H9 (cell line): Measurements from ENCODE around the gene ARHGAP10. TPM values are rescaled to one million over a fixed set of nuclear protein-coding genes. Genes with fewer than 3 reads are reported as not detected.

ENCODE experiments used
- DNase-seq: peaks from one replicate; pipeline ENCODE4 v3.0.0-alpha.2; 2017
- H2AFZ ChIP-seq: one replicate; pipeline ENCODE4 v1.6.1; 2013; ENCODE audit warnings: mild to moderate bottlenecking, low read length, control low read depth, moderate library complexity
- H2AK5ac ChIP-seq: 2 replicates; pipeline ENCODE4 v1.6.1; 2013; ENCODE audit warnings: low read length, control low read depth, mixed read lengths; ENCODE audit not compliant: insufficient read length
- H2BK120ac ChIP-seq: one replicate; pipeline ENCODE4 v1.6.1; 2013; ENCODE audit warnings: low read depth, mild to moderate bottlenecking, low read length, control low read depth, inconsistent platforms; ENCODE audit not compliant: poor library complexity, severe bottlenecking
- H2BK12ac ChIP-seq: 2 replicates; pipeline ENCODE4 v1.6.1; 2013; ENCODE audit warnings: low read length, control low read depth, mixed read lengths, low read depth; ENCODE audit not compliant: insufficient read length
- H2BK15ac ChIP-seq: 2 replicates; pipeline ENCODE4 v1.6.1; 2013; ENCODE audit warnings: low read depth, low read length, control low read depth
- H2BK20ac ChIP-seq: one replicate; pipeline ENCODE4 v1.6.1; 2013; ENCODE audit warnings: low read depth, mild to moderate bottlenecking, low read length, control low read depth, inconsistent platforms; ENCODE audit not compliant: poor library complexity, severe bottlenecking
- H2BK5ac ChIP-seq: 2 replicates; pipeline ENCODE4 v1.6.1; 2013; ENCODE audit warnings: low read length, control low read depth, mixed read lengths; ENCODE audit not compliant: insufficient read length
- H3K14ac ChIP-seq: 2 replicates; pipeline ENCODE4 v1.6.1; 2013; ENCODE audit warnings: low read length, control low read depth; ENCODE audit not compliant: insufficient read depth
- H3K18ac ChIP-seq: 2 replicates; pipeline ENCODE4 v1.6.1; 2013; ENCODE audit warnings: low read depth, mild to moderate bottlenecking, mixed read lengths, low read length, control low read depth; ENCODE audit not compliant: insufficient read length
- H3K23ac ChIP-seq: 2 replicates; pipeline ENCODE4 v1.6.1; 2013; ENCODE audit warnings: low read length, control low read depth, mixed read lengths, low read depth; ENCODE audit not compliant: insufficient read length
- H3K23me2 ChIP-seq: 2 replicates; pipeline ENCODE4 v1.6.1; 2013; ENCODE audit warnings: low read depth, mild to moderate bottlenecking, mixed read lengths, low read length, control low read depth; ENCODE audit not compliant: insufficient read length, poor library complexity, severe bottlenecking
- H3K27ac ChIP-seq: 2 replicates; pipeline ENCODE4 v1.5.1; 2013; ENCODE audit warnings: low read length, control low read depth, mixed read lengths, low read depth; ENCODE audit not compliant: insufficient read length
- H3K27me3 ChIP-seq: 2 replicates; pipeline ENCODE4 v1.6.1; 2013; ENCODE audit warnings: low read length, control low read depth, inconsistent platforms; ENCODE audit not compliant: insufficient read depth
- H3K4ac ChIP-seq: 2 replicates; pipeline ENCODE4 v1.6.1; 2013; ENCODE audit warnings: low read depth, mild to moderate bottlenecking, control low read depth, inconsistent platforms, low read length, moderate library complexity
- H3K4me1 ChIP-seq: 2 replicates; pipeline ENCODE4 v1.6.1; 2013; ENCODE audit warnings: low read length, control low read depth, inconsistent platforms; ENCODE audit not compliant: insufficient read depth
- H3K4me2 ChIP-seq: 2 replicates; pipeline ENCODE4 v1.6.1; 2013; ENCODE audit warnings: low read length, control low read depth, mixed read lengths; ENCODE audit not compliant: insufficient read length, insufficient read depth
- H3K56ac ChIP-seq: 2 replicates; pipeline ENCODE4 v1.6.1; 2013; ENCODE audit warnings: low read depth, mild to moderate bottlenecking, mixed read lengths, low read length, control low read depth; ENCODE audit not compliant: insufficient read length
- H3K79me1 ChIP-seq: 2 replicates; pipeline ENCODE4 v1.6.1; 2013; ENCODE audit warnings: low read depth, mild to moderate bottlenecking, moderate library complexity, low read length, control low read depth, inconsistent platforms; ENCODE audit not compliant: insufficient read depth, poor library complexity, severe bottlenecking
- H3K79me2 ChIP-seq: 2 replicates; pipeline ENCODE4 v1.6.1; 2013; ENCODE audit warnings: low read length, control low read depth, inconsistent platforms; ENCODE audit not compliant: insufficient read depth
- H3K9ac ChIP-seq: 2 replicates; pipeline ENCODE4 v1.6.1; 2013; ENCODE audit warnings: low read length, control low read depth, mixed read lengths; ENCODE audit not compliant: insufficient read length; ENCODE audit errors: extremely low read depth
- H3K9me3 ChIP-seq: one replicate; pipeline ENCODE4 v1.6.1; 2013; ENCODE audit warnings: low read depth, low read length, inconsistent platforms; ENCODE audit not compliant: control insufficient read depth
- H3T11ph ChIP-seq: one replicate; pipeline ENCODE4 v1.6.1; 2013; ENCODE audit warnings: mild to moderate bottlenecking, low read length, control low read depth, inconsistent platforms
- H4K20me1 ChIP-seq: one replicate; pipeline ENCODE4 v1.6.1; 2013; ENCODE audit not compliant: control insufficient read depth, insufficient read length, insufficient read depth
- H4K5ac ChIP-seq: 2 replicates; pipeline ENCODE4 v1.6.1; 2013; ENCODE audit warnings: low read depth, mild to moderate bottlenecking, mixed read lengths, low read length, control low read depth; ENCODE audit not compliant: insufficient read length
- H4K8ac ChIP-seq: replicated peaks from 2 replicates; pipeline ENCODE4 v1.6.1; 2013; ENCODE audit warnings: low read length, control low read depth, mixed read lengths, low read depth; ENCODE audit not compliant: insufficient read length
- H4K91ac ChIP-seq: 2 replicates; pipeline ENCODE4 v1.6.1; 2013; ENCODE audit warnings: low read depth, mild to moderate bottlenecking, moderate library complexity, mixed read lengths, low read length, control low read depth; ENCODE audit not compliant: insufficient read length
- H3K27ac Mint-ChIP-seq, 3 experiments: 2 replicates in 2 of 3; 3 replicates in 1 of 3; pipeline ENCODE4 v1.8.0; 2020 to 2021; ENCODE audit warnings: mixed read lengths in 3 of 3, mild to moderate bottlenecking in 1 of 3, moderate library complexity in 1 of 3
- H3K27me3 Mint-ChIP-seq: 2 replicates; pipeline ENCODE4 v1.8.0; 2021; ENCODE audit warnings: low read depth, mild to moderate bottlenecking, moderate library complexity, mixed read lengths
- H3K36me3 Mint-ChIP-seq, 3 experiments: 2 replicates in 2 of 3; 3 replicates in 1 of 3; pipeline ENCODE4 v1.8.0; 2020 to 2021; ENCODE audit warnings: low read depth in 3 of 3, mixed read lengths in 3 of 3; ENCODE audit not compliant: insufficient read depth in 1 of 3
- H3K4me1 Mint-ChIP-seq, 2 experiments: 2 replicates each; pipeline ENCODE4 v1.8.0; 2020; ENCODE audit warnings: mixed read lengths in 2 of 2
- H3K4me3 Mint-ChIP-seq, 2 experiments: 2 replicates in 1 of 2; 3 replicates in 1 of 2; pipeline ENCODE4 v1.8.0; 2020 to 2021; ENCODE audit warnings: mild to moderate bottlenecking in 2 of 2, mixed read lengths in 2 of 2, moderate library complexity in 1 of 2
- H3K9me3 Mint-ChIP-seq, 2 experiments: 2 replicates in 1 of 2; 3 replicates in 1 of 2; pipeline ENCODE4 v1.8.0; 2020; ENCODE audit warnings: mild to moderate bottlenecking in 2 of 2, mixed read lengths in 2 of 2, moderate library complexity in 1 of 2
- WGBS: extraction: QIAGEN DNeasy Blood & Tissue Kit; methylation state at CpG from one replicate; pipeline ENCODE4 v1.1.7; 2013; ENCODE audit warnings: missing lambda C conversion rate, low lambda C conversion rate, mixed read lengths; ENCODE audit not compliant: insufficient read length; ENCODE audit errors: extremely low coverage; 5-methylcytosine and 5-hydroxymethylcytosine counted together
- total RNA-seq: library from RNA; stranded (reverse); gene quantifications from 2 replicates; pipeline ENCODE4 v1.2.1, GENCODE V29; 2021
- TF ChIP-seq, protein P1 (sequence below): fragments of 200-600 bp; sonication (generic); conservative IDR thresholded peaks from 3 replicates; pipeline ENCODE4 v1.8.0; 2021; ENCODE audit warnings: antibody characterized with exemption, mild to moderate bottlenecking

ARHGAP10 gene
- total RNA-seq, 1 experiment from 2014 or later = 7.8 TPM

DNA sequence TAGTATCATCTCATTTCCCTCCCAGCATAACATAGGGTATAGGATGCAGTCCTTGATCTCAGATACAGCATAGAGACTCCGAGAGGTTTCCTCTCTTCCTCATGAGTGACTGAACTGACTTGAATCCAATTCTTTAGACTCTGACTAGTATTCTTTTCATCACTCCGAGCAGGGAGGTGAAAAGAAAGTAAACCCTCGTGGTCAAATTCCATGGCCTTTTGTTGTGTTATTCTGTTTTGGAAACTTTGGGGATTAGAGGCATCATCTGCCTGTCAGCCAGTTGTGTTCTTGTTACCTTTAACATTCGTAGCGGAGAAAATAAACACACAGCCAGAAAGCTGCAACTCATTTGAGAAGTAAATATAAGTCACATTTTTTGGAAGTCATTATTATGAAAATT, 206.6 kb downstream of the ARHGAP10 start:
- H3K4me2 ChIP-seq = no peak overlapping the region
- no peaks in the 10 kb centered on the region for H3K27me3 Mint-ChIP-seq
- H3K9me3 ChIP-seq = no peaks in the 10 kb centered on the region

More for the DNA sequence above, 206.6 kb downstream of the ARHGAP10 start:
- no peaks in the 10 kb centered on the region for H3K79me2 ChIP-seq
- TF ChIP-seq, protein P1, sequence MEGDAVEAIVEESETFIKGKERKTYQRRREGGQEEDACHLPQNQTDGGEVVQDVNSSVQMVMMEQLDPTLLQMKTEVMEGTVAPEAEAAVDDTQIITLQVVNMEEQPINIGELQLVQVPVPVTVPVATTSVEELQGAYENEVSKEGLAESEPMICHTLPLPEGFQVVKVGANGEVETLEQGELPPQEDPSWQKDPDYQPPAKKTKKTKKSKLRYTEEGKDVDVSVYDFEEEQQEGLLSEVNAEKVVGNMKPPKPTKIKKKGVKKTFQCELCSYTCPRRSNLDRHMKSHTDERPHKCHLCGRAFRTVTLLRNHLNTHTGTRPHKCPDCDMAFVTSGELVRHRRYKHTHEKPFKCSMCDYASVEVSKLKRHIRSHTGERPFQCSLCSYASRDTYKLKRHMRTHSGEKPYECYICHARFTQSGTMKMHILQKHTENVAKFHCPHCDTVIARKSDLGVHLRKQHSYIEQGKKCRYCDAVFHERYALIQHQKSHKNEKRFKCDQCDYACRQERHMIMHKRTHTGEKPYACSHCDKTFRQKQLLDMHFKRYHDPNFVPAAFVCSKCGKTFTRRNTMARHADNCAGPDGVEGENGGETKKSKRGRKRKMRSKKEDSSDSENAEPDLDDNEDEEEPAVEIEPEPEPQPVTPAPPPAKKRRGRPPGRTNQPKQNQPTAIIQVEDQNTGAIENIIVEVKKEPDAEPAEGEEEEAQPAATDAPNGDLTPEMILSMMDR = no peak
- Mint-ChIP-seq H3K9me3 (no peaks in the 10 kb centered on the region), H3K27ac (peak overlapping the region in 1 of 3 experiments; percentile 67; a peak in 1 of 7 replicates), H3K4me1 (peaks cover 8 to 16% of the 10 kb centered on the region in 2 experiments), H3K4me3 (no peak overlapping the region), H3K36me3 (no peaks in the 10 kb centered on the region)
- H3K23me2 ChIP-seq = no peaks in the 10 kb centered on the region
- H3K56ac ChIP-seq = no peak overlapping the region
- no peaks in the 10 kb centered on the region for H4K20me1 ChIP-seq
- no peak overlapping the region for H3K27ac ChIP-seq
- no peak overlapping the region for H3K4ac ChIP-seq
- H4K91ac ChIP-seq = no peak overlapping the region
- no peak overlapping the region for H3K23ac ChIP-seq
- H3T11ph ChIP-seq = no peak overlapping the region
- no peaks in the 10 kb centered on the region for H3K4me1 ChIP-seq
- H4K8ac ChIP-seq = no peak overlapping the region
- no peak overlapping the region for H2BK5ac ChIP-seq
- H4K5ac ChIP-seq = no peak overlapping the region
- H2BK12ac ChIP-seq = no peak overlapping the region
- no peak overlapping the region for H3K14ac ChIP-seq
- H3K18ac ChIP-seq = no peak overlapping the region
- H3K79me1 ChIP-seq = no peaks in the 10 kb centered on the region
- H3K27me3 ChIP-seq = no peaks in the 10 kb centered on the region
- WGBS = no CpG with 5 or more reads among the region's 5 CpGs
- H2BK120ac ChIP-seq = no peak overlapping the region
- DNase-seq = no peak
- no peak overlapping the region for H2AK5ac ChIP-seq
- H2BK15ac ChIP-seq = no peak overlapping the region
- H2AFZ ChIP-seq = no peak overlapping the region
- H3K9ac ChIP-seq = no peak overlapping the region
- no peak overlapping the region for H2BK20ac ChIP-seq
